IMR-90 (cell line): ENCODE data around the gene FAM227B.

Source experiments
- CHD1 ChIP-seq: IDR thresholded peaks from 2 replicates; pipeline ENCODE4 v1.6.1; 2012; ENCODE audit warnings: low read depth, low read length, improper control_type of control experiment
- MAFK ChIP-seq: IDR thresholded peaks from 2 replicates; pipeline ENCODE4 v1.6.1; 2012; ENCODE audit warnings: low read depth, low read length, improper control_type of control experiment
- MAZ ChIP-seq: IDR thresholded peaks from 2 replicates; pipeline ENCODE4 v1.6.1; 2012; ENCODE audit warnings: low read depth, mild to moderate bottlenecking, low read length, improper control_type of control experiment, moderate library complexity, borderline replicate concordance
- MXI1 ChIP-seq: IDR thresholded peaks from 2 replicates; pipeline ENCODE4 v1.6.1; 2012; ENCODE audit warnings: low read depth, mild to moderate bottlenecking, low read length, moderate library complexity, borderline replicate concordance
- TF ChIP-seq, protein P1 (sequence below): conservative IDR thresholded peaks from 2 replicates; pipeline ENCODE4 v1.5.1; 2012; ENCODE audit warnings: mild to moderate bottlenecking, low read depth, low read length, improper control_type of control experiment

DNA sequence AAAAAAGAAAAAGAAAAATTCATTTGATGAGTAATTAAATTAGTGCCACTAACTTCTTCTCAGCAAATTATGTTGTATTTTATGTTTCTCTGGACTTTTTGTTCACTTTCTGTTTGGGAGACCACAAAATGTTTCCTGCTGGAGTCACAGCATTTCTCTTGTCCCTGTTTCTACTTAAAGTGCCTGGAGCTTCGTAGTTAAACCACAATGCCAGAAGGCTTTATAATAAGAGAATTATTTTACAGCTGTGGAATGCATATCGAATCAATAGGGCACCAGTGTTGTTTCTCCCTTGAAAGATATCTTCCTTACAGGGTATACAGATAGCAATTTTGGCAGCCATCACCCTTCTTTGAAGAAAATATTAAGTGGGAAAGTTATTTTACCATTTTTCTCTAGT lies 3.4 kb upstream of the FAM227B start:
- TF ChIP-seq CHD1 (no peak), MAZ (no peak), MAFK (no peak), MXI1 (no peak)
- TF ChIP-seq, protein P1, sequence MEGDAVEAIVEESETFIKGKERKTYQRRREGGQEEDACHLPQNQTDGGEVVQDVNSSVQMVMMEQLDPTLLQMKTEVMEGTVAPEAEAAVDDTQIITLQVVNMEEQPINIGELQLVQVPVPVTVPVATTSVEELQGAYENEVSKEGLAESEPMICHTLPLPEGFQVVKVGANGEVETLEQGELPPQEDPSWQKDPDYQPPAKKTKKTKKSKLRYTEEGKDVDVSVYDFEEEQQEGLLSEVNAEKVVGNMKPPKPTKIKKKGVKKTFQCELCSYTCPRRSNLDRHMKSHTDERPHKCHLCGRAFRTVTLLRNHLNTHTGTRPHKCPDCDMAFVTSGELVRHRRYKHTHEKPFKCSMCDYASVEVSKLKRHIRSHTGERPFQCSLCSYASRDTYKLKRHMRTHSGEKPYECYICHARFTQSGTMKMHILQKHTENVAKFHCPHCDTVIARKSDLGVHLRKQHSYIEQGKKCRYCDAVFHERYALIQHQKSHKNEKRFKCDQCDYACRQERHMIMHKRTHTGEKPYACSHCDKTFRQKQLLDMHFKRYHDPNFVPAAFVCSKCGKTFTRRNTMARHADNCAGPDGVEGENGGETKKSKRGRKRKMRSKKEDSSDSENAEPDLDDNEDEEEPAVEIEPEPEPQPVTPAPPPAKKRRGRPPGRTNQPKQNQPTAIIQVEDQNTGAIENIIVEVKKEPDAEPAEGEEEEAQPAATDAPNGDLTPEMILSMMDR: no peak
